GM18858 (cell line): ENCODE data around the gene CFAP61.
"Not testable (repeated sequence)": the region's sequence is repeated elsewhere in the genome, so short reads cannot be mapped to it uniquely, and the experiment has no call there.

ENCODE experiments used
- ATAC-seq: cut with Tn5 transposase; IDR thresholded peaks from one replicate; pipeline ENCODE4 v1.9.1; 2021; ENCODE audit not compliant: unreplicated experiment

CFAP61 gene

GRCh38 chr20:20052074-20052970 lies at the start of gene CFAP61, which contains the start of gene CRNKL1:
TSS of gene CFAP61 (plus strand) at chr20:20052532. CDS start at chr20:20056654, 4,122 bp downstream.
TSS of gene CRNKL1 (minus strand) at chr20:20052466. CDS start at chr20:20052342, 124 bp downstream.
- peak; percentile 89 for ATAC-seq

- ATAC-seq = peak; percentile 53
Observed at GRCh38 chr20:20003031-20003954, 49.0 kb upstream of the CFAP61 start.

- ATAC-seq = not testable (repeated sequence)
Observed at GRCh38 chr20:20003955-20004322, 48.4 kb upstream of the CFAP61 start.

- no peak for ATAC-seq
Observed at GRCh38 chr20:20005342-20005741, 47.0 kb upstream of the CFAP61 start.

GRCh38 chr20:20009784-20010253 lies 42.5 kb upstream of the CFAP61 start:
- ATAC-seq = no peak

GRCh38 chr20:20010639-20011500 lies 41.5 kb upstream of the CFAP61 start:
- ATAC-seq = no peak

- ATAC-seq = no peak
Observed at GRCh38 chr20:20012541-20012940, 39.8 kb upstream of the CFAP61 start.

- ATAC-seq = no peak
Observed at GRCh38 chr20:20014659-20015058, 37.7 kb upstream of the CFAP61 start.

GRCh38 chr20:20017001-20017843 lies 35.1 kb upstream of the CFAP61 start, which contains the start of gene NAA20:
TSS of gene NAA20 (plus strand) at chr20:20017362. CDS start at chr20:20017397, 35 bp downstream.
- ATAC-seq = peak; percentile 95

GRCh38 chr20:20017844-20018185 lies 34.5 kb upstream of the CFAP61 start:
- ATAC-seq = no peak

GRCh38 chr20:20018366-20018765 lies 34.0 kb upstream of the CFAP61 start:
- no peak for ATAC-seq

GRCh38 chr20:20019123-20019522 lies 33.2 kb upstream of the CFAP61 start:
- no peak for ATAC-seq

GRCh38 chr20:20020908-20021307 lies 31.4 kb upstream of the CFAP61 start:
- no peak for ATAC-seq

- ATAC-seq = no peak
Observed at GRCh38 chr20:20021835-20022234, 30.5 kb upstream of the CFAP61 start.

GRCh38 chr20:20022498-20022897 lies 29.8 kb upstream of the CFAP61 start:
- peak; percentile 76 for ATAC-seq

- ATAC-seq = no peak
Observed at GRCh38 chr20:20023395-20023794, 28.9 kb upstream of the CFAP61 start.

GRCh38 chr20:20024942-20025341 lies 27.4 kb upstream of the CFAP61 start:
- no peak for ATAC-seq

- no peak for ATAC-seq
Observed at GRCh38 chr20:20027284-20027683, 25.0 kb upstream of the CFAP61 start.

- ATAC-seq = no peak
Observed at GRCh38 chr20:20031790-20032189, 20.5 kb upstream of the CFAP61 start.

GRCh38 chr20:20034486-20034885 lies 17.8 kb upstream of the CFAP61 start:
- ATAC-seq = no peak
